GM12874 (cell line): ENCODE measurements around the gene MGAT3.

ENCODE experiments used
- TF ChIP-seq, protein P1 (sequence below): IDR thresholded peaks from 2 replicates; pipeline ENCODE4 v1.5.1; 2011; ENCODE audit warnings: low read depth, mild to moderate bottlenecking, control low read depth, low read length, moderate library complexity; ENCODE audit not compliant: insufficient read depth

MGAT3 gene

DNA sequence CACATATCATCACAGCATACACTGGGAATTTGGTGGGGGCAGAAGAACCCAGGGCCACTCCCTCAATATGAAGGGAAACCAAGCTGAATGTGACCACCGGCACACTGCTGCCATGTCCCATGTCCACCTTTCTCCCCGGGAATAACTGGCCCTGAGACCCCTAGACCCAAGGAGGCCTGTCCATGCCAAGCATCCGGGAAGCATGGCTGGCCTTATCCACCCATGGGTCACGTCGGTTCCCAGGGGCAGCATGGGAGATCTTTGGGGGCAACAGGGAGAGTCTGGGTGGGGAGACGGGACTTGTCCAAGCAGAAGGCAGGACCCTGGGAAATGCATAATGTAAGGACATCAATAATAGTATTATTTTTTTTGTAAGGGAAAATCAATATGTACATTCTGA lies 34.9 kb downstream of the MGAT3 start:
- TF ChIP-seq, protein P1, sequence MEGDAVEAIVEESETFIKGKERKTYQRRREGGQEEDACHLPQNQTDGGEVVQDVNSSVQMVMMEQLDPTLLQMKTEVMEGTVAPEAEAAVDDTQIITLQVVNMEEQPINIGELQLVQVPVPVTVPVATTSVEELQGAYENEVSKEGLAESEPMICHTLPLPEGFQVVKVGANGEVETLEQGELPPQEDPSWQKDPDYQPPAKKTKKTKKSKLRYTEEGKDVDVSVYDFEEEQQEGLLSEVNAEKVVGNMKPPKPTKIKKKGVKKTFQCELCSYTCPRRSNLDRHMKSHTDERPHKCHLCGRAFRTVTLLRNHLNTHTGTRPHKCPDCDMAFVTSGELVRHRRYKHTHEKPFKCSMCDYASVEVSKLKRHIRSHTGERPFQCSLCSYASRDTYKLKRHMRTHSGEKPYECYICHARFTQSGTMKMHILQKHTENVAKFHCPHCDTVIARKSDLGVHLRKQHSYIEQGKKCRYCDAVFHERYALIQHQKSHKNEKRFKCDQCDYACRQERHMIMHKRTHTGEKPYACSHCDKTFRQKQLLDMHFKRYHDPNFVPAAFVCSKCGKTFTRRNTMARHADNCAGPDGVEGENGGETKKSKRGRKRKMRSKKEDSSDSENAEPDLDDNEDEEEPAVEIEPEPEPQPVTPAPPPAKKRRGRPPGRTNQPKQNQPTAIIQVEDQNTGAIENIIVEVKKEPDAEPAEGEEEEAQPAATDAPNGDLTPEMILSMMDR, result no peak

DNA sequence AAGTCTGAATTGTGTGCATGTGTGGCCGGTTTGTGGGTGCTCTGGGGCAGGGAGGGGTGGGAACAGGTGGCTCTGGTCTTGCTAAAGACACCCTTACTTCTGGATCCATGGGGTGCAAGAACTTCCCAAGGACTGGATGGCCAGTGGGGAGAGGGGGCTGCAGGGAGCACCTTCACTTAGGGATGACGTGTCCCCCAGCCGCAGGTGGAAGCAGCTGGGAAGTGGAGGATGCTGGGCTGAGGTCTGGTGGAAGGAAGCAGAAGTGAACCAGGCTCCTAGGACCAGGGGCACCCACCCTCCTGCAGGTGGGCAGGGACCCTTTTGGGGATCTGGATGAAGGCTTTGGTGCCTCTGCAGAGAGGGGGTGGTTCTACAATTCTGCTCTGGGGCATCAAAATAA lies 35.4 kb downstream of the MGAT3 start:
- TF ChIP-seq, protein P1, result no peak

DNA sequence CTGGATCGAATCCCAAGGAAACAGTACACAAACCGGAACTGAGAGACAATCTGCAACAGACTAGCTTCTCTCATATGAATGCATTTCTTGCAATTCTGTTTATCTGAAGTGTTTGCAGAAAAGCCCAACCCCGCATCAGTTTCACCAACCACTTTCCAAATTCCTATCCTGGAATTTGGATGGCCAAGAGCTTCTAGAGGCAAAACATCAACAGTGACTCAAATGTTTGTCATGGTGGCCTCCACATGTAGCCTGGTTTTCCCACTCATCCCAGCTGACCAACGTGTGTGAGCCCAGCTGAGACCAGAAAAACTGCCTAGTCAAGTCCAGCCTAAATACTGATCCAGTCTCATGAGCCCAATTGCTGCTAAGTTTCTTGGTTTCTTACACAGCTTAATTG lies 36.9 kb downstream of the MGAT3 start:
- TF ChIP-seq, protein P1, result no peak

DNA sequence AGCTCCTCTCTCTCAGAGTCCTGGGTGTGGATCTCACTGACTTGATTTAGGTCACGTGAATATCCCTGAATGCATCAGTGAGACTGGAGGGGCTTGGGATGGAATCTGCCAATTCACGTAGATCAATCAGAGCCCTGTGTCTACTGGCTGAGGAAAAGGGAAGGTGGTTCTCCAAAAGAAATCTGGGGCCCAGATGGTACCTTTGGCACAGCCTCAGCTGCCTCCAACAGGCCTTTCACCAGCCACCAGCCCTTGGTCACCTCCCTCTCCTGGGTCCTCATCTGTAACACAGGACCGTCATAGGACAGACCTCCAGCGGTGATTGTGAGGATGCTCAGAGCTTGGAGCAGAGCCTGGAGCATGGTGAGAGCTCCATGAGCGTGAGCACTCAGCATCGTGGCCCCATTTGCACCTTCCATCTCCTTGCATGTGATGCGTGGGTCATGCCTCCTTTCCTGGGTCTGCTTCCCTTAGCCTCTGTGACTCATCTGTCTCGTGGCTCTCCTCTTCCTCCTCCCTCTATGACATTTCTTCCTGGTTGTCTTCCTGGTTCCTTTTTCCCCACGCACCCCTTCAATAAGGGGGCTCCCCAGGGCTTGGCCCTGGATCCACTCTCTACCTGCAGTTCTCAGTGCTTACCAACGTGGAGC lies 37.8 kb downstream of the MGAT3 start:
- TF ChIP-seq, protein P1, result no peak

DNA sequence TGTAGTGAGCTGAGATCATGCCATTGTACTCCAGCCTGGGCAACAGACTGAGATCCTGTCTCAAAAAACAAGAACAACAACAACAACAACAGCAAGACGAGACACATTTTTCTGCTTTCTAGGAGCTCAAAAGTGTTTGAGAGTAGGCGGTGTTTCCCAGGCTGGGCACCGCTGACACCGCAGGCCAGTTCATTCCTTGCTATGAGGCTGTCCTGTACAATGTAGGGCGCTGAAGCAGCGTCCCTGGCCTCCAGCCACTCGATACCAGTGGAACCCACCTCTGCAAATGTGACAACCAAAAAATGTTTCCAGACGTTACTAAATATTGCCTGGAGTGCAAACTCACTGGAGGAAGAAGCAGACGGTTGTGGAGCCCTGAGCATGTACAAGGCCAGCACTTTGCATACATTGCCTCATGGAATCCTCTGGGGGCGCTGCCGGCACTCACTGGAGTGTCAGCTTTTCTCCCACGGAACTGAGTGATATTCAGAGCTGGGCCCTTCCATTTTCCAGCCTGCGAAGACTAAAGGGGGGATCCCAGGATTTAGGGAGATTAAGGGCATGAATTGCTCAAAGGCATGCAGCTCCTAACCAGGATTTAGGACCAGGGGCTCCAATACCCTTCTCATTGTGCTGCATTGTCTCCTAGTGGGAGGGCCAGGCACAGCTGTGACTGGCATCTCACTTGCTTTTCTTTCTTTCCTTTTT lies 39.5 kb downstream of the MGAT3 start:
- TF ChIP-seq, protein P1, result peak; percentile 87

DNA sequence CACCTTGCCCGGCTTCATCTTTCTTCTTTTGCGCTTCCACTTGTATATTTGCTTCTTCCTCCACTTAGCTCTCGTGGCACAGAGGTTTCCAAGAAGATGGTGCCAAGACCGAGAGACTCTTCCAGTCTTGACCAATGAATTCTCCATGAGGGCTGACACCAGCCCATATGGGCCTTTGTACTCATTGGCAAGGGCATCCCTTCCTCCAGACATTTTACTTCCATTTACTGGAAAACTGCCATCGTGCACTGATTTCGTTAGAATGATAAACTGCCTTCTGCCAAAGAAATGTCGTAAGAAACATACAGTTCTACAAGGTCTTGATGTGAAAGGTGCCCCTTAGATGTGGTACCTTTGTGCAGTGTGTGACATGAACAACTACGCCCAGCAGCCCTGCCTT lies 40.6 kb downstream of the MGAT3 start:
- TF ChIP-seq, protein P1, result no peak

DNA sequence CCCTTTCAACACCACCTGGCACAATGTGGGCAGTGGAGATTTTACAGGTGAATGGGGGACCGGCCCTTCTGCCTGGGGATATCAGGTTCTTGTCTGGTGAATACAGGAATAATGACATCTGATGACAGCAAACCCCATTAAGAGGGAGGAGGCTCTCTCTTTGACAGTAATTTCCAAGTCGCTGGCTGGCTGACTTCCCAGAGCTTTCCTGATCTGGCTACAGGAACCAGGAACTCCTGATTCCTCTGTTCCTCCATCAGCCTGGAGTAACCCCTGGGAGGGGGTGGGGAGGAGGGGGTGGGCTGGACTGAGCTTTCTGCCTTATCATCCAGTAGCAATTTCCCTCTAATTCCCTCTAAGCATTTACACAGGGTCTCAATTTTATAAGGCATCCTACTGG lies 41.6 kb downstream of the MGAT3 start:
- TF ChIP-seq, protein P1, result no peak
